Embryonic facial prominence (tissue), 1 donor: ENCODE results near the gene OTUD7B.
A peak's percentile ranks its signal among the peaks of the same experiment; 100 is the strongest.
"Not testable (repeated sequence)": the region's sequence is repeated elsewhere in the genome, so short reads cannot be mapped to it uniquely, and the experiment has no call there.

Experiments
- DNase-seq: peaks from one replicate; pipeline ENCODE4 v3.0.0-alpha.2; 2016; ENCODE audit errors: extremely low spot score

The OTUD7B gene

GRCh38 chr1:150002217-150002616 is 8.3 kb downstream of the OTUD7B start:
- no peak for DNase-seq

GRCh38 chr1:150001415-150001814 is 9.1 kb downstream of the OTUD7B start:
- no peak for DNase-seq

- no peak for DNase-seq
Measured at GRCh38 chr1:149997585-149998262, 12.8 kb downstream of the OTUD7B start.

GRCh38 chr1:149995927-149996326 is 14.6 kb downstream of the OTUD7B start:
- DNase-seq: no peak

- no peak for DNase-seq
Measured at GRCh38 chr1:149993764-149994163, 16.8 kb downstream of the OTUD7B start.

- DNase-seq: no peak
Measured at GRCh38 chr1:149993181-149993580, 17.3 kb downstream of the OTUD7B start.

GRCh38 chr1:149987297-149987595 is 23.3 kb downstream of the OTUD7B start:
- DNase-seq: no peak

GRCh38 chr1:149986486-149987296 is 23.8 kb downstream of the OTUD7B start:
- DNase-seq: peak; percentile 36

- no peak for DNase-seq
Measured at GRCh38 chr1:149979972-149980540, 30.5 kb downstream of the OTUD7B start.

- DNase-seq: no peak
Measured at GRCh38 chr1:149979245-149979971, 31.1 kb downstream of the OTUD7B start.

- DNase-seq: no peak
Measured at GRCh38 chr1:149978547-149979023, 31.9 kb downstream of the OTUD7B start.

GRCh38 chr1:149977345-149977744 is 33.2 kb downstream of the OTUD7B start:
- no peak for DNase-seq

GRCh38 chr1:149972547-149972946 is 38.0 kb downstream of the OTUD7B start:
- DNase-seq: no peak

GRCh38 chr1:149967646-149968045 is 42.9 kb downstream of the OTUD7B start:
- no peak for DNase-seq

GRCh38 chr1:149967041-149967440 is 43.5 kb downstream of the OTUD7B start:
- no peak for DNase-seq

- DNase-seq: no peak
Measured at GRCh38 chr1:149966405-149966804, 44.1 kb downstream of the OTUD7B start.

GRCh38 chr1:149965440-149965839 is 45.1 kb downstream of the OTUD7B start:
- DNase-seq: no peak

GRCh38 chr1:149963358-149963757 is 47.2 kb downstream of the OTUD7B start:
- no peak for DNase-seq

GRCh38 chr1:149962736-149963135 is 47.8 kb downstream of the OTUD7B start:
- DNase-seq: no peak

GRCh38 chr1:149962039-149962647 is 48.4 kb downstream of the OTUD7B start:
- DNase-seq: peak; percentile 77

GRCh38 chr1:149957548-149957947 is 53.0 kb downstream of the OTUD7B start:
- not testable (repeated sequence) for DNase-seq

GRCh38 chr1:149949911-149950310 is 60.6 kb downstream of the OTUD7B start:
- DNase-seq: no peak
